ENCODE measurements around the gene PLA2G4B. TPM values are rescaled to one million over a fixed set of nuclear protein-coding genes. Genes with fewer than 3 reads are reported as not detected.
"Not testable (repeated sequence)": the region's sequence is repeated elsewhere in the genome, so short reads cannot be mapped to it uniquely, and the experiment has no call there.

The PLA2G4B gene
- polyA plus RNA-seq, 3 donors, result 6.3 to 9.6 (median 7.3) TPM

- no peak overlapping the region for H3K27ac ChIP-seq (ENCODE audit: low read depth, low read length)
- 90 to 93% (median 92%) methylated on average over 10 to 11 of the region's 11 CpGs for WGBS, 3 donors
Measured at GRCh38 chr15:41823502-41823901, 15.1 kb upstream of the PLA2G4B start.

- 92 to 95% (median 94%) methylated on average over 19 of the region's 19 CpGs for WGBS, 3 donors
- no peak overlapping the region for H3K27ac ChIP-seq (ENCODE audit: low read depth, low read length)
Measured at GRCh38 chr15:41824062-41824745, 14.4 kb upstream of the PLA2G4B start.

- no peak overlapping the region for H3K27ac ChIP-seq (ENCODE audit: low read depth, low read length)
- WGBS, 3 donors, result 90 to 92% (median 92%) methylated on average over 10 of the region's 10 CpGs
Measured at GRCh38 chr15:41825145-41825544, 13.5 kb upstream of the PLA2G4B start.

GRCh38 chr15:41825572-41826535, 12.8 kb upstream of the PLA2G4B start:
- no peak overlapping the region for H3K27ac ChIP-seq (ENCODE audit: low read depth, low read length)
- 79 to 87% (median 82%) methylated on average over 12 to 13 of the region's 13 CpGs for WGBS, 3 donors

GRCh38 chr15:41827290-41827879, 11.3 kb upstream of the PLA2G4B start:
- 4 to 6% (median 5%) methylated on average over 33 to 37 of the region's 37 CpGs for WGBS, 3 donors
- H3K27ac ChIP-seq (ENCODE audit: low read depth, low read length), result no peak overlapping the region

GRCh38 chr15:41827880-41828806, 10.5 kb upstream of the PLA2G4B start, which contains the start of gene JMJD7:
Gene JMJD7, plus strand, starts transcription at chr15:41828092. Its CDS starts 33 bp downstream, at chr15:41828125.
- WGBS, 3 donors, result 0 to 1% (median 1%) methylated on average over 52 to 66 of the region's 66 CpGs
- H3K27ac ChIP-seq (ENCODE audit: low read depth, low read length), result peak within 1 kb of the TSS; percentile 45

GRCh38 chr15:41828807-41829141, 9.9 kb upstream of the PLA2G4B start:
- no peak overlapping the region for H3K27ac ChIP-seq (ENCODE audit: low read depth, low read length)
- WGBS, 3 donors, result 7 to 24% (median 17%) methylated on average over 6 of the region's 6 CpGs

- no peak overlapping the region for H3K27ac ChIP-seq (ENCODE audit: low read depth, low read length)
- WGBS, 3 donors, result 92% methylated on average over 13 of the region's 13 CpGs
Measured at GRCh38 chr15:41829959-41830646, 8.5 kb upstream of the PLA2G4B start.

- H3K27ac ChIP-seq (ENCODE audit: low read depth, low read length), result not testable (repeated sequence)
- WGBS, 3 donors, result 57 to 83% (median 76%) methylated on average over 4 of the region's 4 CpGs
Measured at GRCh38 chr15:41831291-41831690, 7.4 kb upstream of the PLA2G4B start.

- H3K27ac ChIP-seq (ENCODE audit: low read depth, low read length), result no peak overlapping the region
- WGBS, 3 donors, result 85 to 94% (median 89%) methylated on average over 10 of the region's 10 CpGs
Measured at GRCh38 chr15:41832208-41832607, 6.4 kb upstream of the PLA2G4B start.

GRCh38 chr15:41832875-41833274, 5.8 kb upstream of the PLA2G4B start:
- 66 to 93% (median 66%) methylated on average over 3 of the region's 3 CpGs for WGBS, 3 donors
- no peak overlapping the region for H3K27ac ChIP-seq (ENCODE audit: low read depth, low read length)

GRCh38 chr15:41834096-41834495, 4.6 kb upstream of the PLA2G4B start:
- no peak overlapping the region for H3K27ac ChIP-seq (ENCODE audit: low read depth, low read length)
- 71 to 92% (median 77%) methylated on average over 3 of the region's 3 CpGs for WGBS, 3 donors

GRCh38 chr15:41836073-41836472, 2.6 kb upstream of the PLA2G4B start:
- WGBS, 3 donors, result 57 to 82% (median 62%) methylated on average over 5 to 6 of the region's 6 CpGs
- no peak overlapping the region for H3K27ac ChIP-seq (ENCODE audit: low read depth, low read length)

- no peak overlapping the region for H3K27ac ChIP-seq (ENCODE audit: low read depth, low read length)
- WGBS, 3 donors, result 93 to 95% (median 94%) methylated on average over 23 of the region's 23 CpGs
Measured at GRCh38 chr15:41836713-41837454, 1.8 kb upstream of the PLA2G4B start.

- H3K27ac ChIP-seq (ENCODE audit: low read depth, low read length), result no peak overlapping the region
- 90 to 92% (median 90%) methylated on average over 11 to 16 of the region's 16 CpGs for WGBS, 3 donors
Measured at GRCh38 chr15:41839781-41840491, 1.3 kb downstream of the PLA2G4B start.

GRCh38 chr15:41840673-41841072, 2.0 kb downstream of the PLA2G4B start:
- WGBS, 3 donors, result 92 to 94% (median 93%) methylated on average over 15 of the region's 15 CpGs
- H3K27ac ChIP-seq (ENCODE audit: low read depth, low read length), result no peak overlapping the region

All from adipose tissue (tissue), 3 donors.